ENCODE results near the gene DYNLL2.

- TF ChIP-seq POLR2A (IDR thresholded peaks at IDR 0.05) (no peak), EP300 (IDR thresholded peaks at IDR 0.05) (no peak)
Measured at GRCh38 chr17:58092101-58092796, 9.0 kb downstream of the DYNLL2 start.
